DND-41 (cell line): ENCODE measurements around the gene HOXB8.

Source experiments
- ATAC-seq: fragments of 200-7000 bp; cut with Tn5 transposase; 3 replicates; pipeline ENCODE4 v1.9.1; 2021; ENCODE audit warnings: low read depth; ENCODE audit not compliant: insufficient read depth
- DNase-seq: peaks from one replicate; pipeline ENCODE4 v3.0.0-alpha.2; 2020
- H2AFZ ChIP-seq: 2 replicates; pipeline ENCODE4 v1.6.0; 2012; ENCODE audit warnings: low read depth, low read length
- H3K27ac ChIP-seq: 2 replicates; pipeline ENCODE4 v1.5.1; 2012; ENCODE audit warnings: low read length, inconsistent platforms
- H3K27me3 ChIP-seq: fragments of 200-600 bp; sonication (generic); 2 replicates; pipeline ENCODE4 v1.6.0; 2012; ENCODE audit warnings: low read length, mild to moderate bottlenecking, inconsistent platforms; ENCODE audit not compliant: insufficient read depth, poor library complexity
- H3K36me3 ChIP-seq: 2 replicates; pipeline ENCODE4 v1.5.1; 2012; ENCODE audit warnings: low read length, inconsistent platforms; ENCODE audit not compliant: insufficient read depth
- H3K4me1 ChIP-seq: 2 replicates; pipeline ENCODE4 v1.5.1; 2012; ENCODE audit warnings: mild to moderate bottlenecking, low read length; ENCODE audit not compliant: insufficient read depth
- H3K4me2 ChIP-seq: 2 replicates; pipeline ENCODE4 v1.6.0; 2012; ENCODE audit warnings: mild to moderate bottlenecking, moderate library complexity, low read length, inconsistent platforms; ENCODE audit not compliant: insufficient read depth
- H3K4me3 ChIP-seq, 2 experiments: fragments of 200-600 bp in 1 of 2; shearing (Covaris generic) in 1 of 2; 2 replicates each; pipeline ENCODE4 v1.5.1; 2012 to 2016; ENCODE audit warnings: inconsistent platforms in 2 of 2, low read length in 2 of 2, mild to moderate bottlenecking in 2 of 2, low read depth in 1 of 2, moderate library complexity in 1 of 2
- H3K79me2 ChIP-seq: 2 replicates; pipeline ENCODE4 v1.6.0; 2012; ENCODE audit warnings: low read length, inconsistent platforms; ENCODE audit not compliant: insufficient read depth
- H3K9ac ChIP-seq: 2 replicates; pipeline ENCODE4 v1.6.0; 2012; ENCODE audit warnings: low read depth, mild to moderate bottlenecking, inconsistent platforms, low read length, moderate library complexity
- H3K9me3 ChIP-seq: 2 replicates; pipeline ENCODE4 v1.5.1; 2012; ENCODE audit warnings: low read length, moderate library complexity, mild to moderate bottlenecking, inconsistent platforms; ENCODE audit not compliant: insufficient read depth, severe bottlenecking
- H4K20me1 ChIP-seq: 2 replicates; pipeline ENCODE4 v1.6.0; 2012; ENCODE audit warnings: low read length; ENCODE audit not compliant: insufficient read depth
- EZH2 ChIP-seq: IDR thresholded peaks from 3 replicates; pipeline ENCODE4 v1.6.1; 2012; ENCODE audit warnings: borderline replicate concordance, low read depth, mild to moderate bottlenecking, moderate library complexity, low read length, inconsistent platforms; ENCODE audit not compliant: severe bottlenecking
- TF ChIP-seq, protein P1 (sequence below): IDR thresholded peaks from 2 replicates; pipeline ENCODE4 v1.5.1; 2012; ENCODE audit warnings: borderline replicate concordance, low read length, moderate library complexity, mild to moderate bottlenecking; ENCODE audit not compliant: poor library complexity, severe bottlenecking; ENCODE audit errors: extremely low read depth

Gene HOXB8

GRCh38 chr17:48611681-48612455, 3.2 kb downstream of the HOXB8 start:
- no peaks in the 10 kb centered on the region for H3K79me2 ChIP-seq
- H2AFZ ChIP-seq, result no peak overlapping the region
- peaks cover 14% of the 10 kb centered on the region for H3K27me3 ChIP-seq
- peaks cover 3% of the 10 kb centered on the region; the same call in 1 of the 2 replicates for H4K20me1 ChIP-seq
- H3K36me3 ChIP-seq, result no peaks in the 10 kb centered on the region
- no peak overlapping the region for H3K9ac ChIP-seq
- no peak overlapping the region for H3K4me3 ChIP-seq
- no peak for DNase-seq
- H3K4me2 ChIP-seq, result no peak overlapping the region
- no peak overlapping the region for H3K27ac ChIP-seq
- no peaks in the 10 kb centered on the region for H3K9me3 ChIP-seq
- no peak for ATAC-seq
- H3K4me1 ChIP-seq, result no peaks in the 10 kb centered on the region
- TF ChIP-seq, protein P1, sequence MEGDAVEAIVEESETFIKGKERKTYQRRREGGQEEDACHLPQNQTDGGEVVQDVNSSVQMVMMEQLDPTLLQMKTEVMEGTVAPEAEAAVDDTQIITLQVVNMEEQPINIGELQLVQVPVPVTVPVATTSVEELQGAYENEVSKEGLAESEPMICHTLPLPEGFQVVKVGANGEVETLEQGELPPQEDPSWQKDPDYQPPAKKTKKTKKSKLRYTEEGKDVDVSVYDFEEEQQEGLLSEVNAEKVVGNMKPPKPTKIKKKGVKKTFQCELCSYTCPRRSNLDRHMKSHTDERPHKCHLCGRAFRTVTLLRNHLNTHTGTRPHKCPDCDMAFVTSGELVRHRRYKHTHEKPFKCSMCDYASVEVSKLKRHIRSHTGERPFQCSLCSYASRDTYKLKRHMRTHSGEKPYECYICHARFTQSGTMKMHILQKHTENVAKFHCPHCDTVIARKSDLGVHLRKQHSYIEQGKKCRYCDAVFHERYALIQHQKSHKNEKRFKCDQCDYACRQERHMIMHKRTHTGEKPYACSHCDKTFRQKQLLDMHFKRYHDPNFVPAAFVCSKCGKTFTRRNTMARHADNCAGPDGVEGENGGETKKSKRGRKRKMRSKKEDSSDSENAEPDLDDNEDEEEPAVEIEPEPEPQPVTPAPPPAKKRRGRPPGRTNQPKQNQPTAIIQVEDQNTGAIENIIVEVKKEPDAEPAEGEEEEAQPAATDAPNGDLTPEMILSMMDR, result no peak
- no peak for TF ChIP-seq EZH2

- H4K20me1 ChIP-seq, result no peaks in the 10 kb centered on the region
- no peak overlapping the region for H3K9ac ChIP-seq
- TF ChIP-seq, protein P1, result no peak
- no peak for TF ChIP-seq EZH2
- no peak overlapping the region for H3K4me2 ChIP-seq
- H2AFZ ChIP-seq, result no peak overlapping the region
- DNase-seq (no peak), ATAC-seq (no peak)
- H3K4me3 ChIP-seq, result no peak overlapping the region
- H3K27ac ChIP-seq, result no peak overlapping the region
- no peaks in the 10 kb centered on the region for H3K9me3 ChIP-seq
- H3K27me3 ChIP-seq, result peaks cover 8% of the 10 kb centered on the region
- H3K4me1 ChIP-seq, result no peaks in the 10 kb centered on the region
- H3K79me2 ChIP-seq, result no peaks in the 10 kb centered on the region
- H3K36me3 ChIP-seq, result no peaks in the 10 kb centered on the region
Measured at GRCh38 chr17:48611213-48611612, 3.9 kb downstream of the HOXB8 start.

DNA sequence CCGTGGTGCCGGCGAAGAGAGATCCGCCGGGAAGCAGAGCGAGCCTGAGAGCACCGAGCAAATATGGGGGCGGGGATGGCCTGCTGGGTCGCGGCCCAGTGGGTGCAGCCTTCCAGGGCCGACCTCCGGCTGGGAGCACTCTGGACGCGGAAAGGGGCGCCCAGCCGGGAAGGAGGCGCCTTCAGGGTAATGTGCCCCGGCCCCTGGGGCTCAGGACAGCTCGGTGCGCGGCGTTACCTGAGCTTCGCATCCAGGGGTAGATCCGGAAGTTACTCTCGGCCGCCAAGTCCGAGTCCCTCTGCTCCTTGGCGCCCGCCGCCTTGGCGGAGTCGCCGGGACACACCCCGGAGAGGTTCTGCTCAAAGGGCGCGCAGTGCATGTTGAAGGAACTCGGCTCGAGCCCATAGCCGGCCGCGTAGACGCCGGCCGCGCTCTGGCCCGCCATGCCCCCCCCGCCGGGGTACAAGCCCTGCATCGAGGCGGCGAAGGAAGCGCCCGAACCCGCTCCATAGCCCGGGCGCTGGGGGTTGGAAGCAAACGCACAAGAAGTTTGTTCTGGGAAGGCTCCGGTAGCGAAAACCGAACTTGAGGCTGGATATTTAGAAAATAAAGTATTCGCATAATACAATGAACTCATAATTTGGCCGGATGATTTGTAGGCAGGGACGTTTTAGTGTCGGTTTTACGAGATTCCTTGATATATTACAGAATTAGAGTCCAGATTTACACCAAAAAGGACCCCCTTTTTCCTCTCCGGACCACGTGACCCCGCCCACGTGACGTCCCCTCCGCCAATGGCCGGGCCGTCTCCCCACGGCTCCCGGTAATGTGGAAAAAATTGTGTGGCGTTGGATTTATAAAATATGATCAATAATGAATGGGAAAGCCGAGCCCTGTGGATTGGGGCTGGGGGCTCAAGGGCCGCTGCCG, 4.5 kb downstream of the HOXB8 start, which contains the start of gene HOXB7:
Gene HOXB7, minus strand, starts transcription at position 736 of the 930 bp plus-strand sequence. Its CDS starts 99 bp downstream, at position 637.
- no peaks in the 10 kb centered on the region for H4K20me1 ChIP-seq
- DNase-seq (no peak), ATAC-seq (no peak)
- H3K9ac ChIP-seq, result no peak within 1 kb of the TSS
- H3K4me1 ChIP-seq, result no peaks in the 10 kb centered on the region
- peaks cover 5% of the 10 kb centered on the region for H3K27me3 ChIP-seq
- no peak within 1 kb of the TSS for H3K27ac ChIP-seq
- H2AFZ ChIP-seq, result no peak within 1 kb of the TSS
- no peaks in the 10 kb centered on the region for H3K36me3 ChIP-seq
- no peak within 1 kb of the TSS for H3K4me2 ChIP-seq
- no peaks in the 10 kb centered on the region for H3K9me3 ChIP-seq
- no peak within 1 kb of the TSS for H3K4me3 ChIP-seq
- no peaks in the 10 kb centered on the region for H3K79me2 ChIP-seq
- TF ChIP-seq EZH2, result no peak
- TF ChIP-seq, protein P1, result no peak
